HFFc6 (cell line): ENCODE measurements around the gene TOX3. TPM values are rescaled to one million over a fixed set of nuclear protein-coding genes. Genes with fewer than 3 reads are reported as not detected.

Source experiments
- DNase-seq: peaks from one replicate; pipeline ENCODE4 v3.0.0-alpha.2; 2018
- H3K27ac Mint-ChIP-seq: 2 replicates; pipeline ENCODE4 v1.8.0; 2020; ENCODE audit warnings: mild to moderate bottlenecking, mixed read lengths
- H3K27me3 Mint-ChIP-seq: 2 replicates; pipeline ENCODE4 v1.8.0; 2021; ENCODE audit warnings: mild to moderate bottlenecking, moderate library complexity, mixed read lengths; ENCODE audit not compliant: insufficient read depth
- H3K36me3 Mint-ChIP-seq: 2 replicates; pipeline ENCODE4 v1.8.0; 2021; ENCODE audit warnings: low read depth, mixed read lengths
- H3K4me1 Mint-ChIP-seq: 2 replicates; pipeline ENCODE4 v1.8.0; 2020; ENCODE audit warnings: low read depth, mixed read lengths
- H3K4me3 Mint-ChIP-seq: 2 replicates; pipeline ENCODE4 v1.8.0; 2020; ENCODE audit warnings: mild to moderate bottlenecking, moderate library complexity, mixed read lengths
- H3K9me3 Mint-ChIP-seq: 2 replicates; pipeline ENCODE4 v1.8.0; 2020; ENCODE audit warnings: mild to moderate bottlenecking, mixed read lengths
- CTCF ChIP-seq: fragments of 200-600 bp; sonication (generic); IDR thresholded peaks from 2 replicates; pipeline ENCODE4 v1.5.0; 2021; ENCODE audit warnings: antibody characterized with exemption, mild to moderate bottlenecking
- total RNA-seq, 6 experiments: library from RNA; stranded (reverse); fragmentation: NEBNext Ultra II Directional; extraction: Animal tissue kit (Norgen Biotek cat#: 25700); gene quantifications; 2 replicates in 1 of 6; 3 replicates in 5 of 6; pipeline ENCODE4 v1.2.3, GENCODE V29; 2021

TOX3 gene
- total RNA-seq, 6 experiments from 2014 or later, result not detected

DNA sequence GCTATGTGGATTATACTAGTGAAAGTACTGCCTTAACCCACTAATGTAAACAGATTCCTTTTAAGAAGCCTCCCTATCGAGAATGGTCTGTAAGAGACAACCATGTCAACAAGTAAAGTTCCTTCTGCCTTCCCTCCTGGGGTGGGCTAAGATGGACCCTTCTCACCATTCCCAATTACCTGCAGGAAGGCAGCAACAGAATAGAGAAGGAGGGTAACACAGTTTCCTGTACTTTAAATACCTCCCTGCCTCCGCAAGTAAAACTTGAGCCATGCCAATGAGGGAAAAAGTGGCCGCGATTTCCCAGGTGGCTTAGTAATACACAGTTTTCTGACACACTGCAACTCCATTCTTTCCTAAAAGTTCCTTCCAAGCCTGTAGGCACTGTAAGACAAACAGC, 45.2 kb downstream of the TOX3 start:
- Mint-ChIP-seq H3K36me3 (no peaks in the 10 kb centered on the region; the same call in 1 of the 2 replicates), H3K27ac (no peak overlapping the region), H3K9me3 (peaks cover 33% of the 10 kb centered on the region), H3K4me3 (no peak overlapping the region), H3K27me3 (no peaks in the 10 kb centered on the region), H3K4me1 (no peaks in the 10 kb centered on the region)
- DNase-seq, result no peak
- no peak for TF ChIP-seq CTCF

GRCh38 chr16:52500963-52501362, 46.0 kb downstream of the TOX3 start:
- TF ChIP-seq CTCF, result no peak
- H3K27ac Mint-ChIP-seq, result no peak overlapping the region
- no peaks in the 10 kb centered on the region; the same call in 1 of the 2 replicates for H3K36me3 Mint-ChIP-seq
- H3K4me1 Mint-ChIP-seq, result no peaks in the 10 kb centered on the region
- H3K4me3 Mint-ChIP-seq, result no peak overlapping the region
- no peak for DNase-seq
- peaks cover 30% of the 10 kb centered on the region for H3K9me3 Mint-ChIP-seq
- H3K27me3 Mint-ChIP-seq, result no peaks in the 10 kb centered on the region

GRCh38 chr16:52499060-52499440, 47.9 kb downstream of the TOX3 start:
- Mint-ChIP-seq H3K36me3 (no peaks in the 10 kb centered on the region; the same call in 1 of the 2 replicates), H3K4me3 (no peak overlapping the region), H3K4me1 (no peaks in the 10 kb centered on the region), H3K27me3 (no peaks in the 10 kb centered on the region), H3K27ac (no peak overlapping the region), H3K9me3 (peaks cover 17% of the 10 kb centered on the region)
- no peak for TF ChIP-seq CTCF
- DNase-seq, result no peak

DNA sequence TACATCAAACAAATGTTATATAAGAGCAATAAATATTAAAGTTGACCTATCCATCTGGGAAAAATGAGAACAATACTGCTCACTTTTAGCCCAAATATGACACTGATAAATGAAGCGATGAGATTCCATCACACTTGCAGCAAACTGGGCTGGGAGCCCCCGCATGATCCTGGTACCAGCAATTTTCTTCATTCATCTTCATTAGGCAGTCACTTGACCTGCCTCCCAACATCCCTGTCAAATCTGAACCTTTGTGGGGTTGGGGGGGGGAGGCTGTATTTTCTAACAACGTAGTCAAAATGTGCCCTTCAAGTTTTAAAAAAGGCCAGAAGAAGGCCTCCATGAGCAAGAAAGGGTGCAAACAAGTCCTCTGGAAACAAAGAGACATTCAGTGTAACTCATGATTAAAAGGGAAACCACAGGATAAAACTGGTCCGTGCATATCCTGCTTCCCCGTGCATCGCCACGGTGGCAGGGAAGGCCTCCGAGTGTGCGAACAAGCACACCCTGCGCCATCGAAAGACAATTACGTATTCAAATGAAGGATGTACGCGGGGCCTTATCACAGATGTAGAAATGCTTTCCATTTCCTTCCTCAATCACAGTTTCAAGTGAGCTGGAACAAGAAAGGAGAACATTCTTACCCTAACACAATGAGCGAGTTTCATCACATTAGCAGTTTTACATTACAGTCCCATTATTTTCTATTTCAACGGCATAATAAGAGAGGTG, 48.4 kb downstream of the TOX3 start:
- DNase-seq, result no peak
- no peaks in the 10 kb centered on the region for H3K27me3 Mint-ChIP-seq
- H3K9me3 Mint-ChIP-seq, result peaks cover 17% of the 10 kb centered on the region
- H3K4me1 Mint-ChIP-seq, result no peaks in the 10 kb centered on the region
- H3K36me3 Mint-ChIP-seq, result no peaks in the 10 kb centered on the region; the same call in 1 of the 2 replicates
- no peak for TF ChIP-seq CTCF
- no peak overlapping the region for H3K27ac Mint-ChIP-seq
- H3K4me3 Mint-ChIP-seq, result no peak overlapping the region

- DNase-seq, result no peak
Observed at GRCh38 chr16:52497067-52497816, 49.7 kb downstream of the TOX3 start.

More at GRCh38 chr16:52497067-52497816, 49.7 kb downstream of the TOX3 start:
- no peaks in the 10 kb centered on the region for H3K4me1 Mint-ChIP-seq
- no peak for TF ChIP-seq CTCF
- no peaks in the 10 kb centered on the region; the same call in 1 of the 2 replicates for H3K36me3 Mint-ChIP-seq
- no peaks in the 10 kb centered on the region for H3K27me3 Mint-ChIP-seq
- H3K9me3 Mint-ChIP-seq, result peaks cover 13% of the 10 kb centered on the region
- no peak overlapping the region for H3K27ac Mint-ChIP-seq
- no peak overlapping the region for H3K4me3 Mint-ChIP-seq
